Measurements from ENCODE around the gene DDX47.

- TF ChIP-seq CTCF (IDR thresholded peaks at IDR 0.05 in 8 of 11, conservative IDR thresholded peaks at IDR 0.05 in 3 of 11) (no peak), POLR2AphosphoS5 (IDR thresholded peaks at IDR 0.05) (no peak), POLR2A (IDR thresholded peaks at IDR 0.05) (no peak)
Measured at GRCh38 chr12:12845794-12846243, 32.7 kb downstream of the DDX47 start.
